ENCODE measurements around the gene MAP4. TPM values are rescaled to one million over a fixed set of nuclear protein-coding genes. Genes with fewer than 3 reads are reported as not detected.

Gene MAP4
- total RNA-seq, 1 experiment from 2014 or later: 137 TPM

DNA sequence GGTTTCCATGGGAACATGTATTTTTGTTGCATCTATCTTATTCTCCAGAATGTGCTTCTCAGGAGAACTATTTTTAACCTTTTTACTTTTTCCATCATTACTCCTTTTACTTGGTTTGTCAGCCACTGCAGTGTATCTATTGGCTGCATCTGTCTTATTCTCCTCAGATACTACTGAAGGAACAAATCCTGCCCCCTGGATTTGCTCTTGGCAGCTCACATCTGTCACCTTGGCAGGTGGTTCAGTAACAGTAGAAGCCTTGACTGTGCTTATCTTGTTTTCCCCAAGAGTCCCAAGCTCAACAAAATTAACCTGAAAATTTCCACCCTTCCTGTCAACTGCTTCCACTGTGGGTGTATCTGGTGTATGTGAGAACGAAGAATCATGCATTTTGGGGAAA, 106.0 kb downstream of the MAP4 start:
- BruUV-seq (replicated peaks): no TSS peak
- Histone ChIP-seq H3K4me1 (no peaks in the 10 kb centered on the region), H3K36me3 (ENCODE audit: control insufficient read depth, insufficient read depth, low read length) (peaks cover 1% of the 10 kb centered on the region), H3K4me3 (ENCODE audit: low read depth, low read length) (no peak overlapping the region), H3K27me3 (replicated peaks; ENCODE audit: control insufficient read depth, insufficient read depth, low read length) (no peaks in the 10 kb centered on the region), H3K9me3 (no peaks in the 10 kb centered on the region)
- intact Hi-C loops (cut with micrococcal nuclease; ENCODE audit: unreplicated experiment): no loop called here
- Mint-ChIP-seq H3K27ac (ENCODE audit: unreplicated experiment) (no peak overlapping the region), H3K9me3 (ENCODE audit: unreplicated experiment) (no peaks in the 10 kb centered on the region), H3K36me3 (ENCODE audit: insufficient read depth, unreplicated experiment) (peaks cover 46% of the 10 kb centered on the region), H3K27me3 (ENCODE audit: insufficient read depth, unreplicated experiment) (no peaks in the 10 kb centered on the region), H3K4me1 (ENCODE audit: low read depth, unreplicated experiment) (no peaks in the 10 kb centered on the region), H3K4me3 (ENCODE audit: unreplicated experiment) (no peak overlapping the region)
- ChIA-PET POLR2A (no interaction called here), CTCF (no interaction called here)
- TF ChIP-seq, protein P1, sequence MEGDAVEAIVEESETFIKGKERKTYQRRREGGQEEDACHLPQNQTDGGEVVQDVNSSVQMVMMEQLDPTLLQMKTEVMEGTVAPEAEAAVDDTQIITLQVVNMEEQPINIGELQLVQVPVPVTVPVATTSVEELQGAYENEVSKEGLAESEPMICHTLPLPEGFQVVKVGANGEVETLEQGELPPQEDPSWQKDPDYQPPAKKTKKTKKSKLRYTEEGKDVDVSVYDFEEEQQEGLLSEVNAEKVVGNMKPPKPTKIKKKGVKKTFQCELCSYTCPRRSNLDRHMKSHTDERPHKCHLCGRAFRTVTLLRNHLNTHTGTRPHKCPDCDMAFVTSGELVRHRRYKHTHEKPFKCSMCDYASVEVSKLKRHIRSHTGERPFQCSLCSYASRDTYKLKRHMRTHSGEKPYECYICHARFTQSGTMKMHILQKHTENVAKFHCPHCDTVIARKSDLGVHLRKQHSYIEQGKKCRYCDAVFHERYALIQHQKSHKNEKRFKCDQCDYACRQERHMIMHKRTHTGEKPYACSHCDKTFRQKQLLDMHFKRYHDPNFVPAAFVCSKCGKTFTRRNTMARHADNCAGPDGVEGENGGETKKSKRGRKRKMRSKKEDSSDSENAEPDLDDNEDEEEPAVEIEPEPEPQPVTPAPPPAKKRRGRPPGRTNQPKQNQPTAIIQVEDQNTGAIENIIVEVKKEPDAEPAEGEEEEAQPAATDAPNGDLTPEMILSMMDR (IDR thresholded peaks at IDR 0.05; ENCODE audit: insufficient read depth in 1 of 2, low read depth in 1 of 2, low read length in 1 of 2, severe bottlenecking in 1 of 2, unreplicated experiment in 1 of 2): no peak
- DNase-seq: no peak

DNA sequence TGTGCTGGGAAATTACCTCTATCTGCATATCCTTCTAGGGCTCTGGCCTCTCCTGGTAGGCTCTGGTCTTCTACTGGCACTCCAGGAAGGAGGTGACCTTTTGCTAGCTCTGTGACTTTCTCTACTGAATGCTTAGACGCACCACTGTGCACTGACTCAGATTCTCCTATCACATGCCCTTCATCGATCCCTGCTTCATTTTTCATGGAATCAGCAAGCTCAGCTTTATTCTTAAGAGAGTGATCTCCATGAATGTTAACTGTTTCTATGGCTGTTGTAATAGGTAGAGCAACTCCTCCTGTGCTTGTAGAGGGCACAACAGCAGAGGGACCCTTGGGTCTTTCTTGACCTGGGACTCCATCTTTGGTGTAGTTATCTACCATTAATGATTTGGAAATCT, 106.6 kb downstream of the MAP4 start:
- no peaks in the 10 kb centered on the region for H3K27me3 Mint-ChIP-seq (ENCODE audit: insufficient read depth, unreplicated experiment)
- H3K4me3 ChIP-seq (ENCODE audit: low read depth, low read length): no peak overlapping the region
- no peak overlapping the region for H3K27ac Mint-ChIP-seq (ENCODE audit: unreplicated experiment)
- peaks cover 46% of the 10 kb centered on the region for H3K36me3 Mint-ChIP-seq (ENCODE audit: insufficient read depth, unreplicated experiment)
- no peaks in the 10 kb centered on the region for H3K4me1 ChIP-seq
- POLR2A ChIA-PET: no interaction called here
- no peaks in the 10 kb centered on the region for H3K9me3 Mint-ChIP-seq (ENCODE audit: unreplicated experiment)
- H3K36me3 ChIP-seq (ENCODE audit: control insufficient read depth, insufficient read depth, low read length): peaks cover 1% of the 10 kb centered on the region
- no peaks in the 10 kb centered on the region for H3K27me3 ChIP-seq (replicated peaks; ENCODE audit: control insufficient read depth, insufficient read depth, low read length)
- TF ChIP-seq, protein P1 (IDR thresholded peaks at IDR 0.05; ENCODE audit: insufficient read depth in 1 of 2, low read depth in 1 of 2, low read length in 1 of 2, severe bottlenecking in 1 of 2, unreplicated experiment in 1 of 2): no peak
- intact Hi-C loops (cut with micrococcal nuclease; ENCODE audit: unreplicated experiment): no loop called here
- BruUV-seq (replicated peaks): no TSS peak
- DNase-seq: no peak
- CTCF ChIA-PET: interaction anchor here (0.7 kb wide), 1 partner anchor 72 kb away, joined by 3 read pairs; no protein-coding TSS in a partner anchor
- H3K4me3 Mint-ChIP-seq (ENCODE audit: unreplicated experiment): no peak overlapping the region
- no peaks in the 10 kb centered on the region for H3K4me1 Mint-ChIP-seq (ENCODE audit: low read depth, unreplicated experiment)
- no peaks in the 10 kb centered on the region for H3K9me3 ChIP-seq

DNA sequence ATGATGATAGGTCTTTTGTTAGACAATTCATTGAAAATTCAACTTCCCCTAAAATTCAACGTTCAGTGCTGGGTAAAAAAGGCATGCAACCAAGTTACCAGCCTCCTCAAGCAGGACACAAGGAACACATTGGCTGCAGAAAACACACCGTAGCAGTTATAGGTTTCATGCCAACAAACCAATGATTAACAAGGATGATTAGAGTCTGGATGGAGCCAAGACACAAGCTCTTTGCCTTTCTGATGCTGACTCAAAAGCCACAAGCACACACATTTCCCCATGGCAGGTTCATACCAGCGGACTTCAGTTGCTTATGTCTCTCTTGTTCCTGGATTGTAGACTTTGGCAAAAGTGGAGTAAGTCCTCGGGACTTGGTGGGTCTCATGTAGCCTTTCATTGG, 107.5 kb downstream of the MAP4 start:
- H3K27me3 ChIP-seq (replicated peaks; ENCODE audit: control insufficient read depth, insufficient read depth, low read length): no peaks in the 10 kb centered on the region
- H3K9me3 ChIP-seq: no peaks in the 10 kb centered on the region
- ChIA-PET CTCF (no interaction called here), POLR2A (interaction anchor here (0.5 kb wide), 1 partner anchor 78 kb away, joined by 5 read pairs; no protein-coding TSS in a partner anchor)
- no peak overlapping the region for H3K4me3 Mint-ChIP-seq (ENCODE audit: unreplicated experiment)
- H3K27ac Mint-ChIP-seq (ENCODE audit: unreplicated experiment): no peak overlapping the region
- TF ChIP-seq, protein P1 (IDR thresholded peaks at IDR 0.05; ENCODE audit: insufficient read depth in 1 of 2, low read depth in 1 of 2, low read length in 1 of 2, severe bottlenecking in 1 of 2, unreplicated experiment in 1 of 2): no peak
- H3K4me1 ChIP-seq: no peaks in the 10 kb centered on the region
- no peaks in the 10 kb centered on the region for H3K27me3 Mint-ChIP-seq (ENCODE audit: insufficient read depth, unreplicated experiment)
- no peaks in the 10 kb centered on the region for H3K9me3 Mint-ChIP-seq (ENCODE audit: unreplicated experiment)
- no TSS peak for BruUV-seq (replicated peaks)
- H3K4me3 ChIP-seq (ENCODE audit: low read depth, low read length): no peak overlapping the region
- peaks cover 1% of the 10 kb centered on the region for H3K36me3 ChIP-seq (ENCODE audit: control insufficient read depth, insufficient read depth, low read length)
- intact Hi-C loops (cut with micrococcal nuclease; ENCODE audit: unreplicated experiment): no loop called here
- no peaks in the 10 kb centered on the region for H3K4me1 Mint-ChIP-seq (ENCODE audit: low read depth, unreplicated experiment)
- no peak for DNase-seq
- peaks cover 39% of the 10 kb centered on the region for H3K36me3 Mint-ChIP-seq (ENCODE audit: insufficient read depth, unreplicated experiment)

Data from Caco-2 (cell line).